Measurements from ENCODE around the gene CLCN1.

CLCN1 gene

GRCh38 chr7:143397710-143398530, 82.0 kb downstream of the CLCN1 start:
- TF ChIP-seq, protein P1, sequence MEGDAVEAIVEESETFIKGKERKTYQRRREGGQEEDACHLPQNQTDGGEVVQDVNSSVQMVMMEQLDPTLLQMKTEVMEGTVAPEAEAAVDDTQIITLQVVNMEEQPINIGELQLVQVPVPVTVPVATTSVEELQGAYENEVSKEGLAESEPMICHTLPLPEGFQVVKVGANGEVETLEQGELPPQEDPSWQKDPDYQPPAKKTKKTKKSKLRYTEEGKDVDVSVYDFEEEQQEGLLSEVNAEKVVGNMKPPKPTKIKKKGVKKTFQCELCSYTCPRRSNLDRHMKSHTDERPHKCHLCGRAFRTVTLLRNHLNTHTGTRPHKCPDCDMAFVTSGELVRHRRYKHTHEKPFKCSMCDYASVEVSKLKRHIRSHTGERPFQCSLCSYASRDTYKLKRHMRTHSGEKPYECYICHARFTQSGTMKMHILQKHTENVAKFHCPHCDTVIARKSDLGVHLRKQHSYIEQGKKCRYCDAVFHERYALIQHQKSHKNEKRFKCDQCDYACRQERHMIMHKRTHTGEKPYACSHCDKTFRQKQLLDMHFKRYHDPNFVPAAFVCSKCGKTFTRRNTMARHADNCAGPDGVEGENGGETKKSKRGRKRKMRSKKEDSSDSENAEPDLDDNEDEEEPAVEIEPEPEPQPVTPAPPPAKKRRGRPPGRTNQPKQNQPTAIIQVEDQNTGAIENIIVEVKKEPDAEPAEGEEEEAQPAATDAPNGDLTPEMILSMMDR (conservative IDR thresholded peaks at IDR 0.05; ENCODE audit: low read depth), result no peak
- H3K27ac ChIP-seq, result no peak overlapping the region
- POLR2A ChIA-PET (ENCODE audit: low non-redundant PET), result no interaction called here
- no peak for DNase-seq (ENCODE audit: low spot score)
- CTCF ChIA-PET, result no interaction called here

GRCh38 chr7:143398616-143399015, 82.7 kb downstream of the CLCN1 start:
- ChIA-PET POLR2A (ENCODE audit: low non-redundant PET) (no interaction called here), CTCF (no interaction called here)
- no peak for DNase-seq (ENCODE audit: low spot score)
- TF ChIP-seq, protein P1 (conservative IDR thresholded peaks at IDR 0.05; ENCODE audit: low read depth), result no peak
- no peak overlapping the region for H3K27ac ChIP-seq

DNA sequence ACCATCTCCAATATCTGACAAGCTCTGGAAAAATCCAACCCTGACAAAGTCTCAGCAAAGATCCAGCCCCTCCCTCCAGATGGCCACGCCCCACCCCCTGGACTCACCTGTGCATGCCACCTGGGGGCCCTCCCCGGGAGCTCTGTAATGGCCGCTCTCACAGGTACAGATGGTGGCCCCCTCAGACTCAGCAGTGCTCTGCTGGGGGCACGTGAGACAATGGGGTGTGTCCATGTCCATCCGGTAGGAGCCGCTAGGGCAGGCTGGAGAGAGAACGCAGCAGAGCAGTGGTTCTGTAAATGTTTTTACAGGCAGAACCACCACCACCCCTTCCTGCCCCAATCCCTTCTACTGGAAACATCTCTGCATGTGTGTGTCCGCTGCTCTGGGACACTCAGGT, 83.2 kb downstream of the CLCN1 start:
- no peak for DNase-seq (ENCODE audit: low spot score)
- no peak overlapping the region for H3K27ac ChIP-seq
- POLR2A ChIA-PET (ENCODE audit: low non-redundant PET), result no interaction called here
- CTCF ChIA-PET, result no interaction called here
- TF ChIP-seq, protein P1 (conservative IDR thresholded peaks at IDR 0.05; ENCODE audit: low read depth), result no peak

DNA sequence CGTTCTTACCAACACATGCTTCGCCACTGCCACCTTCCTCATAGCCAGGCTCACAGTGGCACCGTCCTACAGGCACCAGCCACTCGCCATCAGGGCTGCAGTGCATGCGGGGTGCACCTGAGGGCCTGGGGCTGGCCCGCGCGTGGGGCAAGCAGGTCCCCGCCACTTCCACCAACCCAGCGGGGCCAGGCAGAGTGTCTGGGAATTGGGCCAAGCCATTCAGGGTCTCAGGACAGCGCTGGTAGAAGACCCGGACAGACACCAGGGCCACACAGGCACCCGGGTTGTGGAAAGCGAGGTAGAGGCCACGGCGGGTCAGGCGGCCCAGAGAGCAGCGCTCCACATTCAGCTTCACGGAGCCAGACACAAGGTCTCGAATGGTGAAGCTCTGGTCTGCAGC, 83.7 kb downstream of the CLCN1 start:
- CTCF ChIA-PET, result no interaction called here
- no peak for DNase-seq (ENCODE audit: low spot score)
- TF ChIP-seq, protein P1 (conservative IDR thresholded peaks at IDR 0.05; ENCODE audit: low read depth), result no peak
- no peak overlapping the region for H3K27ac ChIP-seq
- POLR2A ChIA-PET (ENCODE audit: low non-redundant PET), result no interaction called here

GRCh38 chr7:143401265-143401664, 85.4 kb downstream of the CLCN1 start:
- POLR2A ChIA-PET (ENCODE audit: low non-redundant PET), result no interaction called here
- CTCF ChIA-PET, result no interaction called here
- no peak overlapping the region for H3K27ac ChIP-seq
- TF ChIP-seq, protein P1 (conservative IDR thresholded peaks at IDR 0.05; ENCODE audit: low read depth), result no peak
- no peak for DNase-seq (ENCODE audit: low spot score)

Measured in RWPE1 (cell line).